Measurements from ENCODE around the gene AKAP7.
"Not testable (repeated sequence)": the region's sequence is repeated elsewhere in the genome, so short reads cannot be mapped to it uniquely, and the experiment has no call there.

AKAP7 gene

GRCh38 chr6:131288214-131288613, 152.9 kb downstream of the AKAP7 start:
- no peak for DNase-seq (ENCODE audit: low read depth in 1 of 2, low spot score in 1 of 2)

DNA sequence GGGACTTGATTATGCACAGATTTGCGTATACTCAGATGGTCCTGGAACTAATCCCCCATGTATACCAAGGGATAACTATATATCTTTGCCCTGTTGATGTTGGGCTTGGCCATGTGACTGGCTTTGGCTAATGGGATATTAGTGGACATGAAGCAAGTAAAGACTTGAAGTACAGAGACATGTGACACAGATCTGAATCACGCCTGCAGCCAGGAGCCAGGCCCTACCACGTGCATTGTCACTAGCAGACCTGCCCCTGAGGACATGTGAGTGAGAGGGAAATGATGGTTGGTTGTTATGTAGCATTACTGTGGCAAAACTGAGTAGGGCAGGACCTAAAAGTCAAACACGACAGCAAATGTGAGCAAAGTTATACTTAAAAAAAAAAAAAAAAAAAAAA, 155.7 kb downstream of the AKAP7 start:
- no peak for DNase-seq (ENCODE audit: low read depth in 1 of 2, low spot score in 1 of 2)

DNA sequence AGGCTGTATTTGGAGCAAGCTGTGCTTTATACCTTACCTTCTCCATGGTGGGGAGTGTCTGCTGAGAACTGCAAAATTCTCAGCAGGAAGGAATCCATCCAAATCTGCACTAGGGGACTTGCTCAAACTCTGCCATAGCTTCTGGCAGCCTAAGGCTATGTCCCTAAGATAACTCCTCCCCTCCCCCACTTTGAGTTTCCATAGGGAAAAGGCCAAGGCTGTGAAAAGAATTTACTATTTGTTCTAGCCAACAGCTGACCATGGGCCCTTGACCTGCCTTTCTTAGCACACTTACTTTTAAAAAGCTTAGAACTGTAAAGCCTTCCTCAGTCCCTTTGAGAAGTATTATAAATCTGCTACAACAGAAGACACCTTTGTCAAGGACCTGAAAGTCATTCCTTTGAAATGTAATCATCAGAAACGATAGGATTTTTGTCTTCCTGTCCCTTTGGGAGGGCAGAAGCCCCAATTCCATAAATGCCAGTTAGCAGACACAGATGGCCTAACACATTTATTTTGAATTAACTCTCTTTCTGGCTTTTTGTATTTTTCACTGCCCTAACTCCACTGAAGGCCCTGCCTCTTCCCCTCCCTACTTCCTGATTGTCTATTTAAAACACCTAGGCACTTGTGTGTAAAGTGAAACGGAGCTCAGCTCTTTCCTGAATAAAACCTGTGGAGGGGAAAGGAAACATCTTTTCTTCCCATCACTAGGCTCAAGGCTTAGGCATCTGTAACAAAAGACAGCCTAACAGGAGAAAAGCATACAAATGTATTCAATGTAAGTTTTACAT, 157.1 kb downstream of the AKAP7 start:
- DNase-seq (ENCODE audit: low read depth in 1 of 2, low spot score in 1 of 2) = no peak

DNA sequence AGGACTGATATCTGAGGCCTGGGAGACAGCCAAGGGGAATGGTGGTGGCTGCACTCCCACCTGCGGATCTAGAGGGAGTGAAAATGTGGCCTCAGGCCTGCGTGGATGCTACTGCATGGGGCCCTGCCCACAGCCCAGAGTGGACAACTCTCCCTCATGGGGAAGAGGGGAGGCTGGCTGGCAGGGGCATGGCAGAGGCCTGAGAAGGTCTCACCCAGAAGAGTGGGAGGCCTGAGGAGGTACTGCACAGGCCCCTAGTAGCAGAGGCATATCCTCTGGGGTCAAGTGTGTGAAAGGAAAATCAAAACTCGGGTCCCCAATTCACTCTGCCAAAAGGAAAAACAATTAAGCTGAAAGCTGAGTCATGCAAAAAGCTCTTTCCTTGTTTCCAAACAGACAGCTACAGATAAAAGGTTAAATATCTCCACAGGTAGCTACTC, 158.2 kb downstream of the AKAP7 start:
- no peak for DNase-seq (ENCODE audit: low read depth in 1 of 2, low spot score in 1 of 2)

DNA sequence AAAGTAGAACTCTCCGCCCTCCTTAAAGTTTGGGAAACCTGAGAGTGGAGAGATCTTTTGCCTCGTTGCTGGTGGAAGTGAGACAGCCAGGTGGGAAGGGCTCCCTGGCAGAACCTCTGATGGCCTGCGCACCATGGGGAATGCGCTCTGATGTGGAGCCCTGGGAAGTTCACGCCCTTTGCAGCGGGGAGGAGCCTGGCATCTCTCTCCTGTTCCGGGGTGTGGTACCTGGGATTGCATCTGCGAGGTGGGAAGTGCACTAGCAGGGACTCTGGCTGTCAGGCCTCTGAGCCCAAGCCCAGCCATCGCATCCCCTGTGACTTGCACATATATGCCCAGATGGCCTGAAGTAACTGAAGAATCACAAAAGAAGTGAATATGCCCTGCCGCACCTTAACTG, 159.8 kb downstream of the AKAP7 start:
- no peak for DNase-seq (ENCODE audit: low read depth in 1 of 2, low spot score in 1 of 2)

GRCh38 chr6:131300826-131301225, 165.6 kb downstream of the AKAP7 start:
- not testable (repeated sequence) for DNase-seq (ENCODE audit: low read depth in 1 of 2, low spot score in 1 of 2)

DNA sequence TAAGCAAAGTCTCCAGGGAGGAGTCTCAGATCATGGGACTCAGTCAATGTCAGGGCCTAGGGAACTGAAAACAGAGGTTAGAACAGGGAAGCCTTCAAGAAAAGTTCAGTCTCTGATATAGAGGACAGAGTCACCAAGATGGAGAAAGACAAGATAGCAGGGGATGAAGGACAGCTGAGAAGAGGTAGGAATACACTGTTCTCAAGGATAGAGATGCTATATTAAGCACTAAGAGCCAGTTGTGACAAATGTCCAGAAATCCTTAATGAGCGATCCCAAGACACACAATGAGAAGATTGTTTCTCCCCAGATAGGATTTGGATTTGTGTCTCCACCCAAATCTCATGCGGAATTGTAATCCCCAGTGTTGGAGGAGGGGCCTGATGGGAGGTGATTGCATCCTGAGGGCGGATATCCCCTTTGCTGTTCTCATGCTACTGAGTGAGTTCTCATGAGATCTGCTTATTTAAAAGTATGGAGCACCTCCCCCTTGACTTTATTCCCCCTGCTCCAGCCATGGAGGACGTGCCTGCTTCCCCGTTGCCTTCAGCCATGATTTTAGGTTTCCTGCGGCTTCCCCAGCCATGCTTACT, 168.2 kb downstream of the AKAP7 start:
- no peak for DNase-seq (ENCODE audit: low read depth in 1 of 2, low spot score in 1 of 2)

GRCh38 chr6:131305037-131305850, 170.0 kb downstream of the AKAP7 start:
- no peak for DNase-seq (ENCODE audit: low read depth in 1 of 2, low spot score in 1 of 2)

DNA sequence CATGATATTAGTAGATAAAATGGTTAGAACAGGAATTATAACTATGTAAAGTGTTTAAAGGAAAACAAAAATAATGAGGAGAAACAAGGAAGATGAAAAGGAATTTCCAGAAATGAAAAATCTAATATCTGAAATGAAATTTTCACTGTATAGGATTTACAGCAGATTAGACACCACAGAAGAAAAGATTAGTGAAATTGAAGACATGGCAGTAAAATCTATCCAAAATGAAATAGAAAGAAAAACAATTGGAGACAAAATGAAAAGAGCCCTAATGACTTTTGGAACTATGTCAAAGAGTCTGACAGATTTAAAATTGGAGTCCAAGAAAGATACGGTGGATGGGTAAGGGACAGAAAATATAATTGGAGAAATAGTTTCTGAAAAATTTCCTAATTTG, 174.2 kb downstream of the AKAP7 start:
- DNase-seq (ENCODE audit: low read depth in 1 of 2, low spot score in 1 of 2) = no peak

GRCh38 chr6:131314838-131315237, 179.6 kb downstream of the AKAP7 start:
- DNase-seq (ENCODE audit: low read depth in 1 of 2, low spot score in 1 of 2) = no peak

GRCh38 chr6:131316654-131317053, 181.4 kb downstream of the AKAP7 start:
- DNase-seq (ENCODE audit: low read depth in 1 of 2, low spot score in 1 of 2) = no peak

- no peak for DNase-seq (ENCODE audit: low read depth in 1 of 2, low spot score in 1 of 2)
These were observed 182.2 kb downstream of the AKAP7 start for GRCh38 chr6:131317516-131317915.

DNA sequence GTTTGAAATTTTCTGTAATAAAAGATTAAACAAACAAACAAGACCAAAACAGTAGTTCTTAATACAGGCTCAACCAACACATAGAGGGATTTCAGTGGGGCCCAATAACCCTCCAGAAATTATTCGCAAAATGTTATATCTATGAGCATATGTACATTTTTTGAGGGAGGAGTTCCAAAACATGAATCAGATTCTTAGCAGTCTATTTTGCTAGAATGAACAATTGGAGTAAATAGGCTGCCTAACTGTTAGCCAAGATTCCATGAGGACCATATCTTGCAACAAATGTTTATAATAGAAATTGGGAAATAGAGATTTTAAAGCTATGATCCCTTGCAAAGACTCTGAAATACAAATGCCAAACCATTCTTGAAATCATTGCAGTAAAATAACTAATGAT, 186.3 kb downstream of the AKAP7 start:
- DNase-seq (ENCODE audit: low read depth in 1 of 2, low spot score in 1 of 2) = no peak

DNA sequence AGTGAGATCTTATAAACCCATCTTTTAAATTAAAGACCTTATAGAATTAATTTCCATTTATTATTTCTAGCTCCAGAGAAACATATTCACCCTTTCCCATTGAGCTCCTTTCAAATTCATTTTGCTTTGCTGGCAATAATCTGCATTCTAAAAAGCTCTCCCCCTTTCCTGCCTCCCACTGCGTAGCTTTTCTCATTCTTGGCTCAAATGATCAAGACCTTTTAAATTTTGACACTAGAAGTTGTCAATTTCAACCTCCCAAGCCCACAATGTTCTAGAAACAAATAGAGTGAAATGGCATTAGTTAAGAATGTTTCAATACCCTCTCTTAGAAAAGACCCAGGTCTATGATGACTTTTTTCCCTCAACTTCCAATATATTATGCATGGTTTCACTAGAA, 186.9 kb downstream of the AKAP7 start:
- DNase-seq (ENCODE audit: low read depth in 1 of 2, low spot score in 1 of 2) = no peak

- not testable (repeated sequence) for DNase-seq (ENCODE audit: low read depth in 1 of 2, low spot score in 1 of 2)
These were observed 190.4 kb downstream of the AKAP7 start for GRCh38 chr6:131325669-131326068.

DNA sequence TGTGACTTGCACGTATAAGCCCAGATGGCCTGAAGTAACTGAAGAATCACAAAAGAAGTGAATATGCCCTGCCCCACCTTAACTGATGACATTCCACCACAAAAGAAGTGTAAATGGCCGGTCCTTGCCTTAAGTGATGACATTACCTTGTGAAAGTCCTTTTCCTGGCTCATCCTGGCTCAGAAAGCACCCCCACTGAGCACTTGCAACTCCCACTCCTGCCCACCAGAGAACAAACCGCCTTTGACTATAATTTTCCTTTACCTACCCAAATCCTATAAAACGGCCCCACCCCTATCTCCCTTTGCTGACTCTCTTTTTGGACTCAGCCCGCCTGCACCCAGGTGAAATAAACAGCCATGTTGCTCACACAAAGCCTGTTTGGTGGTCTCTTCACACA, 193.5 kb downstream of the AKAP7 start:
- not testable (repeated sequence) for DNase-seq (ENCODE audit: low read depth in 1 of 2, low spot score in 1 of 2)

GRCh38 chr6:131331151-131331550, 195.9 kb downstream of the AKAP7 start:
- DNase-seq (ENCODE audit: low read depth in 1 of 2, low spot score in 1 of 2) = no peak

DNA sequence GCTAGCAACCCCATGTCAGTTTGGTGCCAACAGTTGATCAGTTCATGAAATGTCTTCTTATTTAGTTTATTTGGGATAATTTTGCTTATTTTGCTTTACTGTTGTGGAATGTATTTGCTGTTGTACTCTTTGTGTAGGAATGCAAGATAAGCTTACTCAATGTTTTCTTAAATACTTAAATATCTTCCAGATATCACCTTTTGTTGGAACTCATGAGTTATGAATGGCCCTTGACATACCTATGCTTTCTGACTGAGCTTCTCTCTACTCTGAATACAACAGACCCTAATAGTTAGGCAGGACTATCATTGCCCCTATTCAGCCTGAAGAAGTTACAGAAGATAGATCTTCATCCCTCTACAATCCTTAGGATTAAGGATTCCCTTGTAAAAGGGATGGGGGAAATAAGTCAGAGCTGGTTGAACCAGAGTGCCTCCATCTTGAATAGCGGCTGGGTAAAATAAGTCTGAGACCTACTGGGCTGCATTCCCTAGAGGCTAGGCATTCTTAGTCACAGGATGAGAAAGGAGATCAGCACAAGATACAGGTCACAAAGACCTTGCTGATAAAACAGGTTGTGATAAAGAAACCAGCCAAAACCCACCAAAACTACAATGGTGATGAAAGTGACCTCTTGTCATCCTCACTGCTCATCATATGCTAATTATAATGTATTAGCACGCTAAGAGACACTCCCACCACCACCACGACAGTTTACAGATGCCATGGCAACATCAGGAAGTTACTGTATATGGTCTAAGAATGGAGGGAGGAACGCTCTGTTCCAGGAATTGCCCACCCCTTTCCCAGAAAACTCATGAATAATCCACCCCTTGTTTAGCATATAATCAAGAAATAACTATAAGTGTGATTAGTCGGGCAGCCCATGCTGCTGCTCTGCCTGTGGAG, 196.9 kb downstream of the AKAP7 start:
- DNase-seq (ENCODE audit: low read depth in 1 of 2, low spot score in 1 of 2) = no peak
